ENCODE results near the gene CIT. TPM values are rescaled to one million over a fixed set of nuclear protein-coding genes. Genes with fewer than 3 reads are reported as not detected.

The CIT gene
- total RNA-seq, 2 donors from 2014 or later, result 0.33 to 1.3 TPM

DNA sequence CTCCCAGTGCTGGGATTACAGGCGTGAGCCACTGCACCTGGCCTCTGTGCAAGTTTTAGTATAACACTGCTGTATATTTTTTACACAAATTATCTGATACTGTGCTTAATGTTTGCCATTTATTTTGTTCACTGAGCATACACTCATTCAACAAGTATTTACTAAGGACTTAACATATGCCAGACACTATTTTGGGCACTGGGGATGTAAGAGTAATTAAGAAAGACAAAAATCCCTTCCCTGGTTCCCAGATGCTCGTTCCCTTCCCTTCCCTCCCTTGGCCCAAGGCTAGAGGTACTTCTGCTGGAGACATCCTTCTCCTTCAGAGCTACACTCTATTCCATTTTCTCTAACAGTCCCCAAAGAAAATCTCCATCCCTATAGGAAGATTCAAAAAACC lies 12.5 kb downstream of the CIT start:
- Histone ChIP-seq H3K27me3 (no peaks in the 10 kb centered on the region), H3K27ac (no peak overlapping the region), H3K4me3 (no peak overlapping the region), H3K4me1 (no peaks in the 10 kb centered on the region), H3K9me3 (no peaks in the 10 kb centered on the region), H3K36me3 (replicated peaks in 1 of 2; ENCODE audit: insufficient read depth in 1 of 2, low read depth in 2 of 2) (no peaks in the 10 kb centered on the region)
- DNase-seq, result no peak
- 92 to 97% methylated on average over 2 of the region's 2 CpGs for WGBS, 2 donors
- TF ChIP-seq, protein P1, sequence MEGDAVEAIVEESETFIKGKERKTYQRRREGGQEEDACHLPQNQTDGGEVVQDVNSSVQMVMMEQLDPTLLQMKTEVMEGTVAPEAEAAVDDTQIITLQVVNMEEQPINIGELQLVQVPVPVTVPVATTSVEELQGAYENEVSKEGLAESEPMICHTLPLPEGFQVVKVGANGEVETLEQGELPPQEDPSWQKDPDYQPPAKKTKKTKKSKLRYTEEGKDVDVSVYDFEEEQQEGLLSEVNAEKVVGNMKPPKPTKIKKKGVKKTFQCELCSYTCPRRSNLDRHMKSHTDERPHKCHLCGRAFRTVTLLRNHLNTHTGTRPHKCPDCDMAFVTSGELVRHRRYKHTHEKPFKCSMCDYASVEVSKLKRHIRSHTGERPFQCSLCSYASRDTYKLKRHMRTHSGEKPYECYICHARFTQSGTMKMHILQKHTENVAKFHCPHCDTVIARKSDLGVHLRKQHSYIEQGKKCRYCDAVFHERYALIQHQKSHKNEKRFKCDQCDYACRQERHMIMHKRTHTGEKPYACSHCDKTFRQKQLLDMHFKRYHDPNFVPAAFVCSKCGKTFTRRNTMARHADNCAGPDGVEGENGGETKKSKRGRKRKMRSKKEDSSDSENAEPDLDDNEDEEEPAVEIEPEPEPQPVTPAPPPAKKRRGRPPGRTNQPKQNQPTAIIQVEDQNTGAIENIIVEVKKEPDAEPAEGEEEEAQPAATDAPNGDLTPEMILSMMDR (IDR thresholded peaks at IDR 0.05), result no peak
- TF ChIP-seq POLR2A (IDR thresholded peaks at IDR 0.05), result no peak
- intact Hi-C loops (cut with DNase I), result no loop called here
- no peak for ATAC-seq

DNA sequence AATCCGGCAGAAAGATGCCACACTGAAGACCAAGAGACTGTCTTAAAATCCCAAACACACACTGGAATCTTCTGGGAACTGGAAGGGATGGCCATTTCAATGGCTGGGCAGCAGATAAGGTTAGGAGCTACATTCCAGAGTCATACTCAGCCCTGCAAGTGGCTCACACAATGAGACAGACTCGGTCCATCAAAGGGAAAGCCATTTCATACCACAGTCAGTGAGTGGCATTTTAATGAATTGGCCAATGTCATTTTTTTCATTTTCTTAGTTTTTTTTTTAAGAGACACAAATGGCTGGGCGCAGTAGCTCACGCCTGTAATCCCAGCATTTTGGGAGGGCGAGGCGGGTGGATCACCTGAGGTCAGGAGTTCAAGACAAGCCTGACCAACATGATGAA lies 17.9 kb downstream of the CIT start:
- TF ChIP-seq, protein P1 (IDR thresholded peaks at IDR 0.05), result no peak
- TF ChIP-seq POLR2A (IDR thresholded peaks at IDR 0.05), result no peak
- H3K27me3 ChIP-seq, result no peaks in the 10 kb centered on the region
- no peak for ATAC-seq
- intact Hi-C loops (cut with DNase I), result no loop called here
- 94 to 96% methylated on average over 6 of the region's 6 CpGs for WGBS, 2 donors
- no peak overlapping the region for H3K27ac ChIP-seq
- no peaks in the 10 kb centered on the region for H3K4me1 ChIP-seq
- DNase-seq, result no peak
- no peaks in the 10 kb centered on the region for H3K36me3 ChIP-seq (replicated peaks in 1 of 2; ENCODE audit: insufficient read depth in 1 of 2, low read depth in 2 of 2)
- H3K4me3 ChIP-seq, result no peak overlapping the region
- H3K9me3 ChIP-seq, result no peaks in the 10 kb centered on the region

DNA sequence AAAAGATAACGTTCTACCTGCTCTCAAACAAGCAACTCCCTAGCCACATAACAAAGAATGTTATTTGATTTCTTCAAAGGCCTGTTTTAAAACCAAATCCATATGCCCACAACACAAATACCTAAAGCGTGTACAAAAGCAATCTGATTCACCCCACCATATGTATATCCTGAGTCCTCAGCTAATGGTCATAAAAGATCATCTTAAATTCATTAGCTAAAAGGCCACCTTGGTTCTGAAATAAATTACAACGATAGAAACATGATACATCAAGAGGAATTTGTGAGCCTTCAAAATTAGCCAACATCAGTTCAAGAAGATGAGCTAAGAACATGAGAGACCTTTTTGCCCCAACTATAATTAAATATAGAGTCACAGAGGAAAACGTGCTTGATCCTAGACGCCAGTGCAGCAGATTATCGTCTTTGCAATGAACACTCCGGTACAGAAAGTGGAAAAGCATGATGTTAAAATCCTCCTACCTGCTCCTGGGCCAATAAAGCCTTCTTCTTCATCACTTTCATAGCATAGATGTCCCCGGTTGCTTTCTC lies 20.0 kb downstream of the CIT start:
- ATAC-seq, result no peak
- WGBS, 2 donors, result 77% methylated on average over 8 of the region's 8 CpGs
- no peaks in the 10 kb centered on the region for H3K4me1 ChIP-seq
- H3K9me3 ChIP-seq, result no peaks in the 10 kb centered on the region
- intact Hi-C loops (cut with DNase I), result no loop called here
- H3K27me3 ChIP-seq, result no peaks in the 10 kb centered on the region
- TF ChIP-seq, protein P1 (IDR thresholded peaks at IDR 0.05), result no peak
- TF ChIP-seq POLR2A (IDR thresholded peaks at IDR 0.05), result no peak
- no peak overlapping the region for H3K4me3 ChIP-seq
- no peak for DNase-seq
- no peak overlapping the region for H3K27ac ChIP-seq
- H3K36me3 ChIP-seq (replicated peaks in 1 of 2; ENCODE audit: insufficient read depth in 1 of 2, low read depth in 2 of 2), result no peaks in the 10 kb centered on the region

DNA sequence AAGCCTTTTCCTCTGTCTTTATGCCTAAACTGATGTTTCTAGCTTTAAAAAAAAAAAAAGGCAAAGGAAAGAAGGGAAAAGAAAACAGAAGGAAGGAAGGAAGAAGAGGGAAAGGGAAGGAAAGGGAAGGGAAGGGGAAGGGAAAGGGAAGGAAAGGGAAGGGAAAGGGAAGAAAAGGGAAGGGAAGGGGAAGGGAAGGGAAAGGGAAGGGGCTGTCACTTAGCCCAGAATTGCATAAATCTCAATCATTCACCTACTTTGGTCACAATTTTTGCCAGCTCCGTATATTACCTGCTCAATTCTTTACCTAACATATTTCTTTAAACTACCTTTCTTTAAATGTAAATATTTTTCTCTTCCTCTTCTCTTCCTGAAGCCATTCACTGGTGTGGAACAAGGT lies 26.8 kb downstream of the CIT start:
- Histone ChIP-seq H3K27me3 (no peaks in the 10 kb centered on the region), H3K27ac (no peak overlapping the region), H3K36me3 (replicated peaks in 1 of 2; ENCODE audit: insufficient read depth in 1 of 2, low read depth in 2 of 2) (no peaks in the 10 kb centered on the region), H3K4me3 (no peak overlapping the region), H3K4me1 (no peaks in the 10 kb centered on the region), H3K9me3 (no peaks in the 10 kb centered on the region)
- TF ChIP-seq POLR2A (IDR thresholded peaks at IDR 0.05), result no peak
- TF ChIP-seq, protein P1 (IDR thresholded peaks at IDR 0.05), result no peak
- WGBS, 2 donors, result 100% methylated on average over 1 of the region's 1 CpG
- intact Hi-C loops (cut with DNase I), result no loop called here
- ATAC-seq, result no peak
- DNase-seq, result no peak

DNA sequence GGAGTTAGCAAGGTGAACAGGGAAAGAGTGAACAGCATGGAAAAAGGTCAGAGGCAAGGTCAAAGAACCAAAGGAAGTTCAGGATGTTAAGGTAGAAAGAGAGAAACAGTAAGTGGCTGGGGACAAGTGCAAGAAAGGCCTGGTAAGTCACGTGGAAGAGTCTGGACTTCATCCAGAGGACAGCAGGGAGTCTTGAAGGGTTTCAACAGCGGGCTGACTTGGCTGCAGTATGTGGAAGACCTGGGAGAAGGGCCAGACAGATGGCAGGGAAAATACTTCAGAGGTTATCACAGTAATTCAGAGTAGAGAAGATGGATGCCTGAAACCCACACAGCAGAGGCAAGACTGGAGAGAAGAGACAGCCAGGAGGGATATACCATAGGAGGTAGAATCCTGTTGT lies 34.0 kb downstream of the CIT start:
- Histone ChIP-seq H3K27ac (no peak overlapping the region), H3K4me3 (no peak overlapping the region), H3K4me1 (no peaks in the 10 kb centered on the region), H3K27me3 (no peaks in the 10 kb centered on the region), H3K9me3 (no peaks in the 10 kb centered on the region), H3K36me3 (replicated peaks in 1 of 2; ENCODE audit: insufficient read depth in 1 of 2, low read depth in 2 of 2) (no peaks in the 10 kb centered on the region)
- ATAC-seq (no peak), DNase-seq (no peak)
- intact Hi-C loops (cut with DNase I), result no loop called here
- TF ChIP-seq POLR2A (IDR thresholded peaks at IDR 0.05), result no peak
- TF ChIP-seq, protein P1 (IDR thresholded peaks at IDR 0.05), result no peak
- 80 to 82% methylated on average over 2 of the region's 2 CpGs for WGBS, 2 donors

Data from body of pancreas (tissue), 4 donors.